Measurements from ENCODE around the gene SIAH3. TPM values are rescaled to one million over a fixed set of nuclear protein-coding genes. Genes with fewer than 3 reads are reported as not detected.
A peak's percentile ranks its signal among the peaks of the same experiment; 100 is the strongest.

SIAH3 gene
- total RNA-seq, 2 donors from 2014 or later, result 0.25 to 0.38 TPM

- DNase-seq (peak; percentile 18 to 20), ATAC-seq (replicated peaks in 1 of 2) (peak in 1 of 2 donors; percentile 49)
- Mint-ChIP-seq H3K27me3 (ENCODE audit: low read depth) (no peaks in the 10 kb centered on the region), H3K4me1 (ENCODE audit: low read depth) (peaks cover 5% of the 10 kb centered on the region), H3K4me3 (no peak overlapping the region), H3K9me3 (no peaks in the 10 kb centered on the region), H3K27ac (no peak overlapping the region), H3K36me3 (ENCODE audit: insufficient read depth in 2 of 2) (no peaks in the 10 kb centered on the region)
Observed at GRCh38 chr13:45807520-45808099, 43.9 kb downstream of the SIAH3 start.

- ATAC-seq (replicated peaks in 1 of 2) (no peak), DNase-seq (no peak)
- H3K9me3 Mint-ChIP-seq, result no peaks in the 10 kb centered on the region
- no peaks in the 10 kb centered on the region for H3K36me3 Mint-ChIP-seq (ENCODE audit: insufficient read depth in 2 of 2)
- no peak overlapping the region for H3K27ac Mint-ChIP-seq
- no peak overlapping the region for H3K4me3 Mint-ChIP-seq
- no peaks in the 10 kb centered on the region for H3K27me3 Mint-ChIP-seq (ENCODE audit: low read depth)
- no peaks in the 10 kb centered on the region for H3K4me1 Mint-ChIP-seq (ENCODE audit: low read depth)
Observed at GRCh38 chr13:45800485-45800884, 51.1 kb downstream of the SIAH3 start.

GRCh38 chr13:45799451-45799850 is 52.1 kb downstream of the SIAH3 start:
- ATAC-seq (replicated peaks in 1 of 2), result no peak
- H3K36me3 Mint-ChIP-seq (ENCODE audit: insufficient read depth in 2 of 2), result no peaks in the 10 kb centered on the region
- H3K4me3 Mint-ChIP-seq, result no peak overlapping the region
- H3K27me3 Mint-ChIP-seq (ENCODE audit: low read depth), result no peaks in the 10 kb centered on the region
- no peak overlapping the region for H3K27ac Mint-ChIP-seq
- H3K9me3 Mint-ChIP-seq, result peaks cover 0 to 1% of the 10 kb centered on the region in 2 donors
- DNase-seq, result no peak
- peaks cover 5% of the 10 kb centered on the region for H3K4me1 Mint-ChIP-seq (ENCODE audit: low read depth)

GRCh38 chr13:45798851-45799250 is 52.7 kb downstream of the SIAH3 start:
- peaks cover 0 to 2% of the 10 kb centered on the region in 2 donors for H3K9me3 Mint-ChIP-seq
- DNase-seq (no peak), ATAC-seq (replicated peaks in 1 of 2) (no peak)
- no peak overlapping the region for H3K4me3 Mint-ChIP-seq
- peaks cover 5% of the 10 kb centered on the region for H3K4me1 Mint-ChIP-seq (ENCODE audit: low read depth)
- no peak overlapping the region for H3K27ac Mint-ChIP-seq
- H3K36me3 Mint-ChIP-seq (ENCODE audit: insufficient read depth in 2 of 2), result no peaks in the 10 kb centered on the region
- no peaks in the 10 kb centered on the region for H3K27me3 Mint-ChIP-seq (ENCODE audit: low read depth)

GRCh38 chr13:45796426-45797235 is 54.9 kb downstream of the SIAH3 start:
- no peak overlapping the region for H3K4me3 Mint-ChIP-seq
- no peak overlapping the region for H3K27ac Mint-ChIP-seq
- no peak for ATAC-seq (replicated peaks in 1 of 2)

GRCh38 chr13:45792827-45793303 is 58.7 kb downstream of the SIAH3 start:
- Mint-ChIP-seq H3K4me1 (ENCODE audit: low read depth) (peaks cover 21% of the 10 kb centered on the region), H3K27ac (no peak overlapping the region), H3K36me3 (ENCODE audit: insufficient read depth in 2 of 2) (no peaks in the 10 kb centered on the region), H3K9me3 (peaks cover 0 to 2% of the 10 kb centered on the region in 2 donors), H3K27me3 (ENCODE audit: low read depth) (no peaks in the 10 kb centered on the region), H3K4me3 (no peak overlapping the region)
- no peak for ATAC-seq (replicated peaks in 1 of 2)
- no peak for DNase-seq

More at GRCh38 chr13:45796426-45797235, 54.9 kb downstream of the SIAH3 start:
- no peaks in the 10 kb centered on the region for H3K36me3 Mint-ChIP-seq (ENCODE audit: insufficient read depth in 2 of 2)
- peaks cover 0 to 2% of the 10 kb centered on the region in 2 donors for H3K9me3 Mint-ChIP-seq
- peaks cover 18% of the 10 kb centered on the region for H3K4me1 Mint-ChIP-seq (ENCODE audit: low read depth)
- H3K27me3 Mint-ChIP-seq (ENCODE audit: low read depth), result no peaks in the 10 kb centered on the region
- DNase-seq, result no peak

GRCh38 chr13:45788011-45788410 is 63.5 kb downstream of the SIAH3 start:
- Mint-ChIP-seq H3K4me1 (ENCODE audit: low read depth) (peaks cover 41% of the 10 kb centered on the region), H3K9me3 (no peaks in the 10 kb centered on the region), H3K4me3 (no peak overlapping the region), H3K36me3 (ENCODE audit: insufficient read depth in 2 of 2) (no peaks in the 10 kb centered on the region), H3K27me3 (ENCODE audit: low read depth) (no peaks in the 10 kb centered on the region), H3K27ac (no peak overlapping the region)
- DNase-seq (no peak), ATAC-seq (replicated peaks in 1 of 2) (no peak)

- DNase-seq (no peak), ATAC-seq (replicated peaks in 1 of 2) (no peak)
- Mint-ChIP-seq H3K27ac (no peak overlapping the region), H3K4me1 (ENCODE audit: low read depth) (peaks cover 34% of the 10 kb centered on the region), H3K36me3 (ENCODE audit: insufficient read depth in 2 of 2) (no peaks in the 10 kb centered on the region), H3K9me3 (no peaks in the 10 kb centered on the region), H3K27me3 (ENCODE audit: low read depth) (no peaks in the 10 kb centered on the region), H3K4me3 (no peak overlapping the region)
Observed at GRCh38 chr13:45787346-45787745, 64.2 kb downstream of the SIAH3 start.

GRCh38 chr13:45786293-45786920 is 65.1 kb downstream of the SIAH3 start:
- no peaks in the 10 kb centered on the region for H3K27me3 Mint-ChIP-seq (ENCODE audit: low read depth)
- ATAC-seq (replicated peaks in 1 of 2), result no peak
- no peak overlapping the region for H3K4me3 Mint-ChIP-seq
- H3K9me3 Mint-ChIP-seq, result no peaks in the 10 kb centered on the region
- peaks cover 33% of the 10 kb centered on the region for H3K4me1 Mint-ChIP-seq (ENCODE audit: low read depth)
- no peak for DNase-seq
- H3K36me3 Mint-ChIP-seq (ENCODE audit: insufficient read depth in 2 of 2), result no peaks in the 10 kb centered on the region
- no peak overlapping the region for H3K27ac Mint-ChIP-seq

- Mint-ChIP-seq H3K9me3 (no peaks in the 10 kb centered on the region), H3K27ac (no peak overlapping the region)
- ATAC-seq (replicated peaks in 1 of 2), result peak in 1 of 2 donors; percentile 49
Observed at GRCh38 chr13:45784755-45785675, 66.5 kb downstream of the SIAH3 start.

GRCh38 chr13:45783346-45784043 is 68.1 kb downstream of the SIAH3 start:
- no peak overlapping the region for H3K4me3 Mint-ChIP-seq
- DNase-seq (no peak), ATAC-seq (replicated peaks in 1 of 2) (no peak)
- H3K9me3 Mint-ChIP-seq, result no peaks in the 10 kb centered on the region
- H3K36me3 Mint-ChIP-seq (ENCODE audit: insufficient read depth in 2 of 2), result no peaks in the 10 kb centered on the region
- peaks cover 32% of the 10 kb centered on the region for H3K4me1 Mint-ChIP-seq (ENCODE audit: low read depth)
- H3K27ac Mint-ChIP-seq, result no peak overlapping the region
- no peaks in the 10 kb centered on the region for H3K27me3 Mint-ChIP-seq (ENCODE audit: low read depth)

More at GRCh38 chr13:45784755-45785675, 66.5 kb downstream of the SIAH3 start:
- Mint-ChIP-seq H3K27me3 (ENCODE audit: low read depth) (no peaks in the 10 kb centered on the region), H3K4me3 (no peak overlapping the region), H3K4me1 (ENCODE audit: low read depth) (peaks cover 32% of the 10 kb centered on the region), H3K36me3 (ENCODE audit: insufficient read depth in 2 of 2) (no peaks in the 10 kb centered on the region)
- DNase-seq, result no peak
